Suprapubic skin (tissue), 4 donors: Measurements from ENCODE around the gene TNIP1.

Source experiments
- POLR2A ChIP-seq, 2 donors: fragments of 450-650 bp; IDR thresholded peaks; one replicate each; pipeline ENCODE4 v1.6.1; 2017; ENCODE audit warnings: antibody characterized with exemption in 2 of 2, mild to moderate bottlenecking in 2 of 2, moderate library complexity in 2 of 2
- POLR2AphosphoS5 ChIP-seq, 3 donors: sonication (generic); formaldehyde crosslinking; IDR thresholded peaks; one replicate each; pipeline ENCODE4 v1.6.1; 2017; ENCODE audit warnings: antibody characterized with exemption in 3 of 3
- TF ChIP-seq, protein P1 (sequence below), 2 donors: fragments of 200-600 bp in 1 of 2; fragments of 450-650 bp in 1 of 2; sonication (generic) in 1 of 2; IDR thresholded peaks; one replicate each; pipeline ENCODE4 v1.5.1; 2016 to 2019; ENCODE audit warnings: antibody characterized with exemption in 2 of 2, mild to moderate bottlenecking in 1 of 2, moderate library complexity in 1 of 2

DNA sequence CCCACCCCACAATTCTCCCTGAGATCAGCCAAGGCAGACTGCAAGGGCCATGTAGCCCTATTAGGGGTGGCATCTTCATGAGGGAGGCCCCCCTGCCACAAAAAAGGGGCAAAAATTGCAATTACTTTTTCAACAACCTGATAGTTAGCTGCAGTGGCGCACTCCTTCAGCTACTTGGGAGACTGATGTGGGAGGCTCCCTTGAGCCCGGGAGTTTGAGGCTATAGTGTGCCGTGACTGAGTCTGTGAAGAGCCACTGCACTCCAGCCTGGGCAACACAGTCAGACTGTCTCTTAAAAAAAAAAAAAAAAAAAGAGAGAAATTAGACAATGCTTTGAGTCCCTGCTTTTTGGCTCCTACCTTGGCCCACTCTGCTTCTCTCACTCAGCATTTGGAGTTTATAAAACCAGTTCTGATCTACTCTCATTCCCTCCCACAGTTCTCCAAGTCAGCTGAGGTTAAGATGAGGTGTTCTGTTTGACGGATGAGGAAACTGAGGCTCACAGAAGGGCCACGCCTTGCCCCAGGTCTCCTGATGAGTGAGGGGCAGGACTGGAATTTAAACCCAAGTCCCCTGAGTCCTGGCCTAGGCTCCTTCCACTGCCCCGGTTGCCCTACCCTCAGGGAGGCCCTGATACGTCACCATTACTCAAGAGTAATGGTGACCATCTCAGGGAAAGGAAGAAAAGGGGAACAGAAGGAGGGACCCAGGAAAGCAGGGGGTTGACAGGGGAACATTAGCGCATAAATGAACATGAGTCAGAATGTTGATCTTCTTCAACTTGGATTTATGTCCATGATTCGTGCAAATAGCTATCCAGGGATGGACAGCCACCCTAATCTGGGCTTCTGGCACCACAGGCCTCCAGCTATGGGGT is 51.4 kb downstream of the TNIP1 start:
- TF ChIP-seq, protein P1, sequence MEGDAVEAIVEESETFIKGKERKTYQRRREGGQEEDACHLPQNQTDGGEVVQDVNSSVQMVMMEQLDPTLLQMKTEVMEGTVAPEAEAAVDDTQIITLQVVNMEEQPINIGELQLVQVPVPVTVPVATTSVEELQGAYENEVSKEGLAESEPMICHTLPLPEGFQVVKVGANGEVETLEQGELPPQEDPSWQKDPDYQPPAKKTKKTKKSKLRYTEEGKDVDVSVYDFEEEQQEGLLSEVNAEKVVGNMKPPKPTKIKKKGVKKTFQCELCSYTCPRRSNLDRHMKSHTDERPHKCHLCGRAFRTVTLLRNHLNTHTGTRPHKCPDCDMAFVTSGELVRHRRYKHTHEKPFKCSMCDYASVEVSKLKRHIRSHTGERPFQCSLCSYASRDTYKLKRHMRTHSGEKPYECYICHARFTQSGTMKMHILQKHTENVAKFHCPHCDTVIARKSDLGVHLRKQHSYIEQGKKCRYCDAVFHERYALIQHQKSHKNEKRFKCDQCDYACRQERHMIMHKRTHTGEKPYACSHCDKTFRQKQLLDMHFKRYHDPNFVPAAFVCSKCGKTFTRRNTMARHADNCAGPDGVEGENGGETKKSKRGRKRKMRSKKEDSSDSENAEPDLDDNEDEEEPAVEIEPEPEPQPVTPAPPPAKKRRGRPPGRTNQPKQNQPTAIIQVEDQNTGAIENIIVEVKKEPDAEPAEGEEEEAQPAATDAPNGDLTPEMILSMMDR (IDR thresholded peaks at IDR 0.05), result no peak
- TF ChIP-seq POLR2AphosphoS5 (IDR thresholded peaks at IDR 0.05) (no peak), POLR2A (IDR thresholded peaks at IDR 0.05) (no peak)
